HG02852 (cell line): ENCODE measurements around the gene NCKAP5.

Experiments
- ATAC-seq: cut with Tn5 transposase; IDR thresholded peaks from one replicate; pipeline ENCODE4 v1.9.1; 2021; ENCODE audit warnings: mild to moderate bottlenecking, moderate library complexity; ENCODE audit not compliant: unreplicated experiment

The NCKAP5 gene

GRCh38 chr2:133498662-133499585 is 69.3 kb downstream of the NCKAP5 start:
- peak; percentile 71 for ATAC-seq

DNA sequence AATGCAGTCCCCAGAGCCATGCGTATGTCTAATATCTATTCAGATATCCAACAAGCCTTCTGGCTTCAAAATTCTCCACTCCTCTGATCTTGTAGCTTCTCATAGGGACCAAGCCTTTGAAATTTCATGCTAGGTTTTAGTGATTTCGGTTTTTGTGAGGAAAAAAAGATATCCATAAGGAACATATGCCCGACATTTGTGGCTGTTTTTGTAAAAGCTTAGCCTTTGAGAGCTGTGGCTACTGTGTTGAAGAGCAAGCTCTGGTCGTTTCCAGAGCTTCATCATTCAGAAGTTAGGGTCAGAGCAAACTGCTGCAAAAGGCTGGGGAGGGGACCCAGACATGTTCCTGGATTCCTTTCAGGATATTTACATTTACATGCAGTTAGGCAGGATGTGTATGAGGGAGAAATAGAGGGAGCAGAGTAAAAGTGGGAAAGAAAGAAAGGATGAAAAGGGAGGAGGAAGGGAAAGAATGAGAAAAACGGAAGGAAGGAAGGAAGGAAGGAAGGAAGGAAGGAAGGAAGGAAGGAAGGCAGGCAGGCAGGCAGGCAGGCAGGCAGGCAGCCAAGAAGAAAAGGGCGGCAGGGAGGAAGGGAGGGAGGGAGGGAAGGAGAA is 70.2 kb downstream of the NCKAP5 start:
- no peak for ATAC-seq

- ATAC-seq, result no peak
Measured at GRCh38 chr2:133497270-133497893, 70.9 kb downstream of the NCKAP5 start.

- no peak for ATAC-seq
Measured at GRCh38 chr2:133496501-133497269, 71.6 kb downstream of the NCKAP5 start.

DNA sequence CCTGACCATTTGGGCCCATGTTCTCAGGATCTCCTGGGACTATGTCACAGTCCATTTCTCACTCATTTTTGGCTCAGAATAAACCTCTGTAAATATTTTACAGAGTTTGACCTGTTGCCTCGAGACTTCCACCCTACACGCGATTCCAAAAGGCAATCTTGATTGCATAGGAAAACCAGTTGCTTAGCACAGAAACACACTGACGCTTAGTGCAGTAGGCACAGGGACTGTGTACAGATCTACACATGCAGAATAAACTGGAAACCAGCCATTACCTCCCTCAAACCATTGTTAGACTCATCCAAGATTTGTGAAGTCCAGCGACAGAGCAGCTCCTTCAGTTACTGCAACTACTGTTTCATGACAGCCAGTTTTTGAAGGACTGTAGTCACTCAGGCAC is 73.0 kb downstream of the NCKAP5 start:
- no peak for ATAC-seq

- no peak for ATAC-seq
Measured at GRCh38 chr2:133492719-133493380, 75.4 kb downstream of the NCKAP5 start.

GRCh38 chr2:133490411-133490980 is 77.8 kb downstream of the NCKAP5 start:
- no peak for ATAC-seq

GRCh38 chr2:133489641-133490410 is 78.4 kb downstream of the NCKAP5 start:
- no peak for ATAC-seq

DNA sequence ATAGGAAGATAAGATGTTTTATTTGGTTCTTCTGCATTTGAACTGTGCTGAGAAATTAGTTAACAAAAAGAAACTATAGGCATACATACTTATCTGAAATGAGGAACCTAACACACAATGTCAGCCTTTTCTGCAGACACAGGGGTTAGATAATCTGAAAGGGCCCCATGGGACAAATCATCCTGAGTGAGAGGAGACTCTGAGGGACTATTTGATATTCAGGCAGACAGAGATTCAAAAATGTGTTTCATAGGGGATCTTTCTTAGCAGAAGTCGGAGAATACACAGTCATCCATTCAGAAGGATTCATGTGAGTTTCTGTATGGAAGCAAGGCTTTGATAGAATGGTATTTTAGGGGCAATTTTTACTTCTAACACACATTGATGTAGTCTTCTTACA is 79.1 kb downstream of the NCKAP5 start:
- ATAC-seq, result no peak

DNA sequence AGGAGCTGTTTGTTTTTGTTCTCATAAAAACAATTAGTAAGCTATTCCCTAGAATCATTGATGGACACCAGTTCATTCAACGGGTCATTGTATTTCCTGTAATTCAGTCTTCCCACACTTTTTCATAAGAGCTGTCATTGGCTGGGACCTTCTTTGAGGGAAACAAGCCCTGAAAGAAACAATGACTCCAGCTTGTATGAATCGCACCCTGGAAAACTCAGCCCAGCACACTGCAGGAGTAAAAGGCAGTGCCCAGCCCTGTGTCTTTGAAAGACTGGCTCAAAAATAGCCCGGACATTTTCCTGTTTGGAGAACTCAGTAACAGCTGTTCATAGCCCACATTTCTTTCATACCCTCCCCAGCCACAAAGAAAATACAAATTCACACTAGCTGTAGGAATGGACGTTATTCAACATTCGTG is 81.5 kb downstream of the NCKAP5 start:
- ATAC-seq, result no peak

DNA sequence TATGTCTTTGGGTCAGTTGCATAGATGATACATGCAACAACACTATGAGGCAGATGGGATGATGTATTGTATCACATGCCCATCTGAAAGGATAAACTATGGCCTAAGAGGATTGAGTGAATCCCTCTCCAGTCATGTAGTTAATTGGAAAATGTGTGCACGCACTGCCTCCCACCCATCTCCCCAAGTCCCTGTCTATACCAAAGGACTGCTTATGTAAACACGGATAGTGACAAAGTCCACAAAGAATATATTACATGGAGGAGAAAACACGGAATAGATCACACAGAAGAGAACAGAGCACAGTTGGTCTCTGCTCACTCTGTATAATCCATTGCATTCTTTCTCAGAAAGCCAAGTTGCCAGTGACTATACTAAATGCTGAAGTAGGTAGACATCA is 82.4 kb downstream of the NCKAP5 start:
- no peak for ATAC-seq

- ATAC-seq, result no peak
Measured at GRCh38 chr2:133484784-133485183, 83.5 kb downstream of the NCKAP5 start.

DNA sequence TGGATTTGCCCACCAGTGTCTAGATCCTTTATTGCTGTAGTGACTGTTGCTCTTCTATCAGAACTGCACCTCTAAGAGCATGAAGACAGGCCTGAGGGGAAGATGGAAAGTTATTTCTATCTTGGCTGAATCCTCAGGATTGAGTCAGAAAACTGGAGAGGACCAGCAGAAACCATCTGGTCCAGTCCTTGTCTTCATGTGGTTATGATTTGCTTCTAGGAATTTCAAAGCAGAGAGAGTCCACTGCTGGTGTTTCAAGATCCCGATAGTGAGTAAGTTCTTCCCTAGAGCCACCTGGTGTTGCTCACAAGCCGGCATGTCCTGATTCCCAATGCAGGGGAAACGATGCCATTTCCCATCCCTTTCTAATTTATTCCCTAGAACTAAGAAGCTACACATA is 84.2 kb downstream of the NCKAP5 start:
- ATAC-seq, result no peak

DNA sequence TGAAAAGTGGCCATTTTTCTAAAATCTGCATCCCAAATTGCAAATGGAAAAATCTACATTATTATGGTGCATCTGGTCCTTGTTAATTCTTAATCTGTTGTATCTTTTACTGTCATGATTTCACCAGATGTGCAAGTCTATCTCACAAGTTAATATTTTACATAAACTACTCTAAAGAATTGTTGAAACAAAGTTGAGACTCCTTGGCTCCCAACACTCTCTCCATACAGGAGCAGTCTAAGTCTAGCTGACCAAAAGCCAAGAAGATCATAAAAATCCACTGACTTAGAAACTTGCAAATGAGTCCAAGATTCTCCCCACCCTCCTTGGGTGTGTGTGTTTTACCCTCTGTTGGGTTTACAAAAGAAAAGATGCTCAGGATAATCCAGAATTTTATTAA is 85.1 kb downstream of the NCKAP5 start:
- no peak for ATAC-seq

- no peak for ATAC-seq
Measured at GRCh38 chr2:133480707-133481429, 87.4 kb downstream of the NCKAP5 start.

GRCh38 chr2:133477616-133477990 is 90.7 kb downstream of the NCKAP5 start:
- ATAC-seq, result no peak

DNA sequence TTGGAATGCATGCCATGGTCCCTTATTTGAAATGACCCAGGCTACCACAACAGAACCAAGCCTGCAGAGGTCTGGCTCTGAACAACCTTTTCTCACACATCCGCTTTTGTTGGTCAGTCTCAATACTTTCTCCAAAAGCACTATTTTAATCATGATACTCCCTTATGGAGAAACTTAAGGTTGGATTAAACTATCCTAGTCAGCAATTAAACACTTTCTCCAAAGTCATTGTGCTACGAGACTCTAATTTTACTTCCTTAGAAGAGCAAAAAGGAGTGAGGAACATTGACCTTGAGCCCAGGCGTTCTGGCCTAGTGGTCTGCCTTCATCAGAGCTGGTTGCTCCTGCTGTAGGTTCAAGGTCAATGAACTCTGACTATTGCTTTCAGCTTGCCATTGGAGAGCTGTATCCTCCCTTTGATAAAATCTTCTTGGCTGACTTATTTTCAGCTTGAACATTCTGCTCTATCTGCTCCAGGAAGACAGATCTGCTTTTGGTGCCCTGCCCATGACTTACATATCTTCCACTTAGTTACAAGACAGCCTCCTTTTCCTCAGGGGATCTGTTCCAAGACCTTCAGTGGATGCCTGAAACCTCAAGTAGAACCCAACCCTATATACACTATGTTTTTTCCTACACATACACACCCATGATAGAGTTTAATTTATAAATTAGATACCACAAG is 91.2 kb downstream of the NCKAP5 start:
- no peak for ATAC-seq

- no peak for ATAC-seq
Measured at GRCh38 chr2:133476286-133476685, 92.0 kb downstream of the NCKAP5 start.
